ENCODE measurements around the gene C2CD5.

C2CD5 gene

DNA sequence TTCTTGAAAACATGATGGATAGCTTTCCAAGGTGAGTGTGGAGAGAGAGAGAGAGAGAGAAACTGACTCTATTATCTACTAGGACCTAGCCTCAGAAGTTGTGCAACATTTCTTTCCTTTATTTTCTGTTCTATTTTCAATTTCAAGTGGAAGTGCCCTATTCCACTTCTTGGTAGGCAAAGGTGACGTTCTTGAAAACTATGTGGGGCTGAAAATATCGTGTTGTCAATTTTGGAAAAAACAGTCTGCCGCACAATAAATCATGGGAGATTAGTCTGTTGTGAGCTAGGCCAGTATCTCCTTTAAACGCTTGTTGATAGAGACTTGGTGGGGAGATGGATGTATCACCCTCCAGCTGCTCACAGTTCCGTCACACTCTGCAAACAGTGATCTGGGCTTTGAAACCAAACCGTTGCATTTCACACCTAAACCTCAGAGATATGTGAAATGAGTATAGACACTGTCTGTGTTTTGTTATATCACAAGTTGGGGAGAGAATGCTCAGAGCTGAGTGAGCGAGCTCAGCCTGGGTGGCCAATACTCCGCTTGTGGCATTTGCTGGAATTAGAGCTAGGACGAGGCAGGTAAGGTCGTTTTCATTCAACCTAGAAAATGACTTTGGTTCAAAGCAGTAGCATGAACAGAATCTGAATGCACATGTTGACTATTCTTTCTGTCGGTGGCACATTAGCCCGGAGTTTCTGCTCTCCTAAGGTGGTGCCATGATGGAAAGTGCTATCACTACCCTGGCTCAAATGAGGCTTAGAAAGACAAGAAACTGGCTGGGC, 134.8 kb downstream of the C2CD5 start:
- DNase-seq = no peak

DNA sequence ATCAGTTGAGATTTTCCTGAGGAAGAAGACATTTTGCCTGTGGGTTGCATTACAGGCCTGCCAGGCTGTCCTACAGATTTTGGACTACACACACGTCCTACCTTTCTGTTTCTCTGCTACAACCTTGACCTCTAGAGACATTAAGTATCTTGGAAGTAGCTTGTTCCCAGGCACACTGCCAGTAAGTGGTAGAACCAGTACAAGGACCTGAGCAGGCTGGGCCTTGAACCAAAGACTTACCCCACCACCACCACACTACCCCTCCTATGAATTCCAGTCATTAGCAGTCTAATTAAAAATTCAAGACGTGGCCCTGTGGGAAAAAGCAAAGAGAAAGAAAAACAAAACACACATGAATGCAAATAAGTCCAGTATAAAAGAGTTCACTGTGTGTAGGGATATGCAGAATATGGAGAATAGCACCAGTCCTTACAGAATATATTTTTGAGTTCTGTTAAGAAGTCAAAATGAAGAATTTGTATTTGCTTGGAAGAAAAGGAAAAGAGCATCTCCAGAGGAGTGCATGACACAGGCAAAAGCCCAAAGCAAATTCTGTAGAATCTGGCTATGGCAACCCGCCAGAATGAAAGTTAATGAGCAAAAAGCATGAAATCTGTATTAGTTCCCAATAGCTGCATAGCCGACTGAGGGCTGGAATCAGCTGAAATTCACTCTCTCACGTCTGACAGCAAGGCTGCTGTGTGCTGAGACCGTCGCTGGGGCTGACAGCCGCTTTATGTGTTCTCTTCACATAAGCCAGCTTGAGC, 135.5 kb downstream of the C2CD5 start:
- DNase-seq = no peak

DNA sequence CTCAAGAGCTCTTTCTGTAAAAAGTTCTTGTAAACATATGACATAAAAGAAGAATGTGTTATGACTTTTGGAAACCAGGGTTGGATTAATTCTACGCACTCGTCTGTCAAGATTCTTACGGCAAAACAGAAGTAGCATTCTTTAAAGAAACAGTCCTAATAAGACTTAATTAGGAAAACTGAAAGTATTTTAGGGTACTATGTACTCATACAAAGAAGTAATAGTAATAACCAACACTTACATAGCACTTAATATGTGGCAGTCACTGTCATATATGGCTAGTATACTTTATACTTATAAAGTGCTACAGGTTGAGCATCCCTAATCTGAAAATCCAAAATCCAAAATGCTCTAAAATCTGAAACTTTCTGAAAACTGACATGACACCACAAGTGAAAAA, 136.9 kb downstream of the C2CD5 start:
- no peak for DNase-seq

DNA sequence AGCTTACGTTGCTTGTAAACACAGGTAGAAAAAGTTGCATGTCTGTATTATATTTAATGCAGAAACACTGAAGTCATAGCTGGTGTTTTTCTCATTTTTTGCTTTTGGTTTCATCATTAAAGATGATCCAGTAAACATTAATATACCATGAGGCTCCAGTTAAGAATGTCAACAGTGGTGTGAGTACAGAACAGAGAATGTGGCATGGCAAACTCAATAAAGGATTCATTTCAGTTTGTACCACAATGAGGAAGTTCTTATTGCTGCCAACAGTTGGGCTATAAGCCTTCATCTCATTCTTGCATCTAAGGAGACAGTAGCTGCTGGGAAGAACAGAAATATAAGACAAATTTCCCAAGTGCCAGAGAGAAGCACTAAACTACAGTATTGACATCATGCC, 137.7 kb downstream of the C2CD5 start:
- DNase-seq = no peak

DNA sequence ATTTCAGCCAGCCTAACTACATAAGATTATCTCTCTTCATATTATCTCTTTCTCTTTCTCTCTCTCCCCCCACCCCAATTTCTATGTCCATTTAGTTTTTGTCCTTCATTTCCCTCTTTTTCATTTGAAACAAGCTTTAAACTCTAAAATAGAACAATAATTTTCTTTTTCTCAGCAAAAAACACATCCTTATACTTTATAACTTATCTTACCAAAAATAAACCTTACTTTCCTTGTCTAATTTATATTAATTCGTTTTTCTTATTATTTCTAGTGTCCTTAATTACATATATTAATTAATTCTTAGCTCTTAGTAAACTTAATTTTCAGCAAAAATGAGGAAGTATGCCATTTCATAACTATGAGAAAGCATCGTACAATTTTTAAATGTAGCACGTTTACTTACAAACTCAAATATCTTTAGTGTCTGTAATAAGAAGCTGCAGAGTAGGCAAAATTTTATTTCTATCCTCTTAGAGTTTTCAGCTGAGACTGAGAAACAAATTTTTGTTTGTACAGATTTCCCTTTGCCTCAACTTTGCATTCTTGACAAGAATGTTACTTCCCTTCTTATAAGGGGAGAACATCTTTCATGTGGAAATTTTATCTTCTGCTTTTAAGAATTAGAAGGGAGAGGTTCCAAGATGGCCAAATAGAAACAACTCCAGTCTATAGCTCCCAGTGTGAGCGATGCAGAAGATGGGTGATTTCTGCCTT, 144.7 kb downstream of the C2CD5 start:
- no peak for DNase-seq
